HG02973 (cell line): ENCODE data around the gene STPG3.
"Not testable (repeated sequence)": the region's sequence is repeated elsewhere in the genome, so short reads cannot be mapped to it uniquely, and the experiment has no call there.

Experiments
- ATAC-seq: cut with Tn5 transposase; IDR thresholded peaks from one replicate; pipeline ENCODE4 v1.9.1; 2021; ENCODE audit warnings: moderate library complexity; ENCODE audit not compliant: unreplicated experiment

The STPG3 gene

DNA sequence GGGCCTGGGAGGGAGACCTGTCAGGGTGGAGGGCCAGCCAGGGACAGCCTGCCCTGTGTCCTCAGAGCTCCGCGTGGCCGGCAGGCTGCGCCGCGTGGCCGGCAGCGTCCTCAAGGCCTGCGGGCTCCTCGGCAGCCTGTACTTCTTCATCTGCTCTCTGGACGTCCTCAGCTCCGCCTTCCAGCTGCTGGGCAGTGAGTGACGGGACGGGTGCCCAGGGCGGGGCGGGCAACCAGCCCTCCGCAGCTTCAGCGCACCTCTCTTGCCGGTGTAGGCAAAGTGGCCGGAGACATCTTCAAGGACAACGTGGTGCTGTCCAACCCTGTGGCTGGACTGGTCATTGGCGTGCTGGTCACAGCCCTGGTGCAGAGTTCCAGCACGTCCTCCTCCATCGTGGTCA lies 18.6 kb upstream of the STPG3 start:
- no peak for ATAC-seq

DNA sequence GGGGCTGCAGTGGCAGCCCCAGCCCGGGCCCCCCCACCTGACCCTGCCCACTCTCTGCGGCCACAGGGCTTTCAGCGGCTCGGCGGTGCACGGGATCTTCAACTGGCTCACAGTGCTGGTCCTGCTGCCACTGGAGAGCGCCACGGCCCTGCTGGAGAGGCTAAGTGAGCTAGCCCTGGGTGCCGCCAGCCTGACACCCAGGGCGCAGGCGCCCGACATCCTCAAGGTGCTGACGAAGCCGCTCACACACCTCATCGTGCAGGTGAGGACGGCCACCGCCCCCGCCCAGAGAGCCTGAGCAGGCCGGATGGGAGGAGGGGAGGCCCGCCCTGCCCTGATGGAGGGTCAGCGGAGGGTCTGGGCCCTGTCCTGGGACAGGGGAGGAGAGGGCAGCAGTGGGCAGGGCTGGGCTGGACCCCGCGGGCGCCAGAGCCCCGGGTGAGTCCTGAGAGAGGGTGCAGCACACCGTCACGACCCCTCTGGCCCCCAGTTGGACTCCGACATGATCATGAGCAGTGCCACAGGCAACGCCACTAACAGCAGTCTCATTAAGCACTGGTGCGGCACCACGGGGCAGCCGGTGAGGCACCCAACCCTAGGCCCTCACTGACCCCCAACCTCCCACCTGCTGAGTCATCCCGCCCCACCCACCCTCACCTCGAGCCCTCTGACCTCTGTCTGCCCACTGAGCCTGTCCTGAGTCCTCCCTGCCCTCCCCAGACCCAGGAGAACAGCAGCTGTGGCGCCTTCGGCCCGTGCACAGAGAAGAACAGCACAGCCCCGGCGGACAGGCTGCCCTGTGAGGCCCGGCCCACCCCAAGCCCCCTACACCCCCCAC lies 17.7 kb upstream of the STPG3 start:
- ATAC-seq, result no peak

DNA sequence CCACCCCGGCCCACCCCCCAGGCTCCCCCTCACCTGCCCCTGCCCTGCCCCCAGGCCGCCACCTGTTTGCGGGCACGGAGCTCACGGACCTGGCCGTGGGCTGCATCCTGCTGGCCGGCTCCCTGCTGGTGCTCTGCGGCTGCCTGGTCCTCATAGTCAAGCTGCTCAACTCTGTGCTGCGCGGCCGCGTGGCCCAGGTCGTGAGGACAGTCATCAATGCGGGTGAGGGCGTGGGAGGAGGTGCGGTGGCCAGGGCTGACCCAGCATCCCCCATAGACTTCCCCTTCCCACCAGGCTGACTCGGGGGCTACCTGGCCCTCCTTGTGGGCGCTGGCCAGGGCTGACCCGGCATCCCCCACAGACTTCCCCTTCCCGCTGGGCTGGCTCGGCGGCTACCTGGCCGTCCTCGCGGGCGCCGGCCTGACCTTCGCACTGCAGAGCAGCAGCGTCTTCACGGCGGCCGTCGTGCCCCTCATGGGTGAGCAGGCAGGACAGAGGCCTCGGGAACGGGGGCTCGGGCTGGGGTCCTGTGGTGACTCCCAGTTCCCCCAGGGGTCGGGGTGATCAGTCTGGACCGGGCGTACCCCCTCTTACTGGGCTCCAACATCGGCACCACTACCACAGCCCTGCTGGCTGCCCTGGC lies 16.9 kb upstream of the STPG3 start:
- ATAC-seq, result no peak

DNA sequence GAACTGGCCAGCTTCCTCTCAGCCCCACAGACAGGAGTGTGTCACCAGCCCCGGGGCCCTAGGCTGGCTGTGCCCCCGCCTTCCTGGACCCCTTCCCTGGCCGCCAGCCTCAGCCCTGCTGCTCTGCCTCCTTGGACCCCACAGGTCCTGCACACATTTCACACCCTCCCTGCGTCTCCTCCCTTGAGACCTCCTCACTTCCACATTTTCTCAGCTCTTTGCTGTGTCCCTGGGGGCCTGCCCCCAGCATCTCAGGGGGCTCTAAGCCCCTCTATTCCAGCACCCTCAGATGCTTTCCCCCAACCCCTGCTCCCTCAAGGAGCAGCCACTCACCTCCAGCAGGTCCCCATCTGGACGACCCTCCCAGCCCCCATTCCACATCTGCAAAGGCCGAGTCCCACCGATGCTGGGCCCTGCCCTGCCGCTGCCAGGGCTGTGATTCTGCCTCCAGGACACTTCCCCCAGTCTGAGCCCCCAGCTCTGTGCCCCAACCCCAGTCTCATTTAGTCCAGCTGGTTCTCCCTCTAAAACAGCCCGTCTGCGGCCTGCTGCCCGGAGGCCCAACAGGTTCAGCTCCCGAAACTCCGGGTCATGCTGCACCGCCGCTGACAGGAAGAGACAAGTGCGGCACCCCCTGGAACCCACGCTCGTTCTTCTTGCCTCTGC lies 16.2 kb upstream of the STPG3 start:
- no peak for ATAC-seq

DNA sequence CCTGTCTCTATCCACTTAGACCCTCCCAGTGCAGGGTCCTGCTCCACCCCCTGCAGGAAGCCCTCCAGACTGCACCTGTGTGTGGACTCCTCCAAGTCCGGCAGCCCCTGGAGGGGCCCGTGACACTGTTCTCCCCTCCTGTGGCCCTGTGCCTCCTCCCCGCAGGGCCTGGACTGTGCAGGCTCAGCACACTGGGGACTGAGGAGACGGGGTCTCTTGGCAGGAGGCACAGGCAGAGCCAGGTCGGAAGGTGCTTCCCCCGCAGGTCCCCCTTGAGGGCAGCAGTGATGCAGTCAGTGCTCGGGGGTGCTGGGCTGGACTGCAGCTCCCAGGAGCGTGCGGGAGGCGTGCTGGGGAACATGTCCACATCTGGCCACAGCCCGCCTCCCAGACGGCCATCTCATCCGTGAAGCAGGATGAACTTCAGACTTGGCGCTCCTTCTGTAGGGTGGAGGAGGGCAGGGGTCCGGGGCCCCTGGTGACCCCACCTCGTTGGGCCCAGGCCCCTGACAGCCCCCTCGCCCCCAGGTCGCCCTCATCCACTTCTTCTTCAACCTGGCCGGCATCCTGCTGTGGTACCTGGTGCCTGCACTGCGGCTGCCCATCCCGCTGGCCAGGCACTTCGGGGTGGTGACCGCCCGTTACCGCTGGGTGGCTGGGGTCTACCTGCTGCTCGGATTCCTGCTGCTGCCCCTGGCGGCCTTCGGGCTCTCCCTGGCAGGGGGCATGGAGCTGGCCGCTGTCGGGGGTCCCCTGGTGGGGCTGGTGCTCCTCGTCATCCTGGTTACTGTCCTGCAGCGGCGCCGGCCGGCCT lies 15.5 kb upstream of the STPG3 start:
- ATAC-seq, result no peak

DNA sequence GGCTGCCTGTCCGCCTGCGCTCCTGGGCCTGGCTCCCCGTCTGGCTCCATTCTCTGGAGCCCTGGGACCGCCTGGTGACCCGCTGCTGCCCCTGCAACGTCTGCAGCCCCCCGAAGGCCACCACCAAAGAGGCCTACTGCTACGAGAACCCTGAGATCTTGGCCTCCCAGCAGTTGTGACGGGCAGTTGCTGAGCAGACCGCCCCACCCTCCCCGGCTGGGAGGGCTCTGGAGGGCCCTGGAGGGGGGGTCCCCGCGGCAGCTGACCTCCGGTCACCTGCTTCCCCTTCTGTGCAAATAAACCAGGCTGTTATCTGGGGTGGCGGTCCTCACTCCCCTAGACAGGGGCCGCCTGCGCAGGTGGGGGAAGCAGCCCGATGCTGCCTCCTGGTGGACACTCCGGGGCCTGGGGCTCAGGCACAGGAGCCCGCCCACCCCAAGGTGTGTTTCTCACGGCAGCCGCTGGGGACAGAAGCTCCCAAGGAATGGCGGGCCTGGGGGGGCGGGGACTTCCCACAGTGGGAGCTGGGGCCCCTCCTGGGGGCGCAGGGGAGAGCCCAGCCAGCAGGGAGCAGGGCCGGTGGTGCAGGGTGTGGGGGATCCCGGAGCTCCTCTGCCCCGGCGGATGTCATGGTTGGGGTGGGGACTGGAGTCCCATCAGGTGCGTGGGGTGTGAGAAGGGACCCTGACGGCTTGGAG lies 14.7 kb upstream of the STPG3 start:
- ATAC-seq, result peak; percentile 19

DNA sequence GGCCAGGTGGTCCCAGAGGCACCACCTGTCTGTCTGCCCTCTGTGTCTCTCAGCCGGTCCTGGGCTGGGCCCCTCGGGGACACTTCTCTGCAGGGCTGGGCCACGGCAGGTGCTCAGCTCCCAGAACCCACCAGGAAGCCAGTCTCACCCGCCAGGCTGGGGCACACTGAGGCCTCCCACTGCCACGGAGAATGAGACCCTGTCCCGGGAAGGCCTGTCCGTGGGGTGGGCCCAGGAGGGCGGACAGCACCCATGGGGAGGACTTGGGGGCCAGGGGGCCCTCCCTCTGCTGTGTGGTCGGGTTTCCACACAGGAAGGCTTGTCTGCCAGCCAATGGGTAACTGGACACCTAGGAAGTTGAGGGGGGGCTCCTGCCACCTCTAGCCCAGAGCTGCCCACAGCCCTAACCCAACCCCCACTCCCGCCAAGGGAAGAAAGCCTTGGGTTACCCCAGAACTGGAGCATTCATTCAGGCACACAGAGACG lies 14.1 kb upstream of the STPG3 start:
- no peak for ATAC-seq

DNA sequence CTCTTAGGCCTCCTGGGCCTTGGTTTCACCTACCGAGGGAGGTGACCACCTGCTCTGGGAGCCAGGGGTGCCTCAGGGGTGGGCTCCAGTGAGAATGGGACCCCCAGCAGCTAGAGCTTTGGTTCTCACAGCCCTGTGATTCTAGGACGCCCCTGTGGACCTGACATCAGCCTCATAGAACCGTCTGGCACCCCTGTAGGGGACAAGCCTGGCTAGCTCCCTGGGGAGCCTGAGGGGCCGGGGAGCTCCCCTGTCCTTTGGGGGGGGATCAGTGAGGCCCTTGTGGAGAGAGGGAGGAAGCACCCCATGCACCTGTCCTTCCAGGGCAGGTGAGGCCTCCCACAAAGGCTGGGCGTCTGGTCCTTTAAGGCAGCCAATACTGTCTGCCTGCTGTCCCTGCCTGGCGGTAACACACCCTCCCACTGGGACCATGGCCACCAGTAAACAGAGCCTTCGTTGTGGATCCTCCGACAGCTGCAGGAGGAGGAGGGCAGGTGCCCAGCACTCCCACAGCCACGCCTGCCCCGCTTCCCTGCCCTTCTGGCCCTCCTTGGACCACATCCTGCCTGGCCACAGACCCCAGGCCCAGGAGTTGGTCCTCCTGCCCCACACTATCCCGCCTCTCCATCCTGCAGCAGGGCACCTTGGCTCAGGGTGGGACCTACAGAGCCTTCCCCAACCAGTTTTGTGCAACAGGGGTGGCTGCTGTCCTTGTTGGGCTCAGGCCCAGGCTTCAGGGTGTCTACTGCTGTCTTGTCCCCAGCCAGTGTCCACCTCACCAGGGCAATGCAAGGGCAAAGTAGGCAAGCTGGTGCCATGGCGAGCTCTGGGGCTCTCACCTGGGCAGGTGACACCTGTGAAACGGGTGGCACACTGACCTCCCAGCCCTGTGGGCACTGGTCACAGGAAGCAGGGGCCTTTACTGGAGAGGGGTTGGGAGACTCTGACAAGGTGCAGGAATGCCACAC lies 13.0 kb upstream of the STPG3 start:
- ATAC-seq, result no peak

DNA sequence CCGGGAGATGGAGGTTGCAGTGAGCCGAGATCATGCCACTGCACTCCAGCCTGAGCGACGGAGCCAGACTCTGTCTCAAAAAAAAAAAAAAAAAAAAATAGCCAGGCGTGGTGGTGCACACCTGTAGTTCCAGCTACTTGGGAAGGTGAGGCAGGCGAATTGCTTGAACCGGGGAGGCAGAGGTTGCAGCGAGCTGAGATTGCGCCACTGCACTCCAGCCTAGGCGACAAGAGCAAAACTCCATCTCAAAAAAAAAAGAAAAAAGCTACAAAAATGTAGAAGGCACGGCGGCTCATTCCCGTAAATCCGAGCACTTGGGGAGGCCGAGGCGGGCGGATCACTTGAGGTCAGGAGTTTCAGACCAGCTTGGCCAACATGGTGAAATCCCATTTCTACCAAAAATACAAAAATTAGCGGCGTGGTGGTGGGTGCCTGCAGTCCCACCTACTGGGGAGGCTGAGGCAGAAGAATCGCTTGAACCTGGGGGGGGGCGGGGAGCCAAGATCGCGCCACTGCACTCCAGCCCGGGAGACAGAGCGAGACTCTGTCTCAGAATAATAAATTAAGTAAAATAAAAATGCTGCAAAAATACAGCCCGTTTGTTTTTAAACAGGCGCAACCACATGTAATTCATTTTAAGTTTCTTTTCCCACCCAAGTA lies 11.4 kb upstream of the STPG3 start:
- ATAC-seq, result not testable (repeated sequence)

DNA sequence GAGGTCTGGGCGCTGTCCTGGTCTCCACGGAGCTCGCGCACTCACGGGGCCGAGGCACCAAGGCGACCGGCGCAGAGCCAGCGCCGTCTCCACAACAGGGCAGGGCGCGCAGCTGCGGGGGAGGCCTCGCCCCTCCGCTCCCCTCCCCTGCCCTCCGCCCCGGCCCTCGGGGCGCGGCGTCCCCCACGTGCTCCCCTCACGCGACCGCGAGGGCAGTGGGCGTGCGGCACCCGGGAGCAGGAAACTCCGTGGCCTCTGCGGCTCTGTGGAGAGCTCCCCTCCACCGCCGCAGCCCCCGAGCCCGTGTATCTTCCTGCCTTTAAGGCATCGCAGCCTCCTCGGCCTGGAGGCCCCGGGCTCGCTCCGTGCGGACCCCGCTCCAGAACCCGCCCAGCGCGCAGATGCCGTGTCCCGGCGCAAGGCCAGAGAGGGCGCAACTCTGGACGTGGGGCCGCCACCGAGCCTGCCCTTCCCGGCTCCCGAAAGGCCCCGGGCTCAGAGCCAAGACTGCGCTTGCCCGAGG lies 10.7 kb upstream of the STPG3 start:
- peak; percentile 18 for ATAC-seq

DNA sequence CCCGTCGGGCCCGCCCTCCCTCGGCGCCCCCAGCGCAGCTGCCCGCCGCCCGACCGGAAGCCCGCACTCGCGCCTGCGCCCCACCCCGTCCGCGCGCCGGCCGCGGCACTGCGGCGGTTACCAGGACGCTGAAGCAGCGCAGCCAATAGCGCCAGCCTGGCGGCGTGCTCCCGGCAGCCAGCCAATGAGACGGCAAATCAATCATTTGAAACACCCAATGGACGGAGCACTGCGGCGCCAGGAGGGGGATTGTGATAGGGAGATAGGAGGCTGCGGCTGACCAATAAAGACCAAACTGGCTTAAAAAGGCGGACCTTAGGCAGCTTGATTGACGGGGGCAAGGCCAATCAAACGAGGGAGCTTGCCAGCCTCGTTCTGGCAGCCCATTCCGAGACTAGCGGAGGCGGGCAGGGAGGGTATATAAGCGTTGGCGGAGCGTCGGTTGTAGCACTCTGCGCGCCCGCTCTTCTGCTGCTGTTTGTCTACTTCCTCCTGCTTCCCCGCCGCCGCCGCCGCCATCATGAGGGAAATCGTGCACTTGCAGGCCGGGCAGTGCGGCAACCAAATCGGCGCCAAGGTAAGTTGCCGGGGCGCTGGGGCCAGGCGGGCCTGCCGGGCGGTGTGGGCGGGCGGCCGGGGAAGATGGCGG lies 10.1 kb upstream of the STPG3 start, which contains the start of gene TUBB4B:
TSS of gene TUBB4B (plus strand) at position 447 of the 649 bp plus-strand sequence. CDS start at position 521, 74 bp downstream.
- peak; percentile 59 for ATAC-seq

DNA sequence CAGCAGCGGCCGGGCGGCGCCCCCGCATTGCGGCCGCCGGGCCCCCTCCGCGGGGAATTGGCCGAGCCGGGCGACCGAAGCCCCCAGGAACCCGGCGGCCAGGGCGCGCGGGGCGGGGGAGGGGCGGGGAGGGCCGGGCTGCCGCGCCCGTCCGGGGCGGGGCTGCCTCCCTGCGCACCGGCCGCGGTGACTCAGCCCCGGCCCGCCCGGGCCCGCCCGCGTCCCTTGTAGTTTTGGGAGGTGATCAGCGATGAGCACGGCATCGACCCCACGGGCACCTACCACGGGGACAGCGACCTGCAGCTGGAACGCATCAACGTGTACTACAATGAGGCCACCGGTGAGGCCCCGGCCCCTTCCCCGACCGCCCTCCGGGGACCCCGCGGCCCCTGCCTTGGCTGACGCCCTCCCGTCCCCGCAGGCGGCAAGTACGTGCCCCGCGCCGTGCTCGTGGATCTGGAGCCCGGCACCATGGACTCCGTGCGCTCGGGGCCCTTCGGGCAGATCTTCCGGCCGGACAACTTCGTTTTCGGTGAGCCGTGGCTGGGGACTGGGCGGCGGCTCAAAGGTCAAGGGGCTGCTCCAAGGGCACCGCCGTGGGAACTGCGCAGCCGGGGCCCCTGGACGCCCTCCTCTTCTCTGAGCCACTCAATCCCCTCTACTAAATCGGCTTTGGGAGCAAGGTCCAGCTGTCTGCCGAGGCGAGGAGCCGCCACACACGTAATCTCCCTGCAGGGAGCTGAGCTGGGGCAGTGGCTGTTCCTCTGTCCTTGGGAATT lies 9.4 kb upstream of the STPG3 start:
- peak; percentile 5 for ATAC-seq

DNA sequence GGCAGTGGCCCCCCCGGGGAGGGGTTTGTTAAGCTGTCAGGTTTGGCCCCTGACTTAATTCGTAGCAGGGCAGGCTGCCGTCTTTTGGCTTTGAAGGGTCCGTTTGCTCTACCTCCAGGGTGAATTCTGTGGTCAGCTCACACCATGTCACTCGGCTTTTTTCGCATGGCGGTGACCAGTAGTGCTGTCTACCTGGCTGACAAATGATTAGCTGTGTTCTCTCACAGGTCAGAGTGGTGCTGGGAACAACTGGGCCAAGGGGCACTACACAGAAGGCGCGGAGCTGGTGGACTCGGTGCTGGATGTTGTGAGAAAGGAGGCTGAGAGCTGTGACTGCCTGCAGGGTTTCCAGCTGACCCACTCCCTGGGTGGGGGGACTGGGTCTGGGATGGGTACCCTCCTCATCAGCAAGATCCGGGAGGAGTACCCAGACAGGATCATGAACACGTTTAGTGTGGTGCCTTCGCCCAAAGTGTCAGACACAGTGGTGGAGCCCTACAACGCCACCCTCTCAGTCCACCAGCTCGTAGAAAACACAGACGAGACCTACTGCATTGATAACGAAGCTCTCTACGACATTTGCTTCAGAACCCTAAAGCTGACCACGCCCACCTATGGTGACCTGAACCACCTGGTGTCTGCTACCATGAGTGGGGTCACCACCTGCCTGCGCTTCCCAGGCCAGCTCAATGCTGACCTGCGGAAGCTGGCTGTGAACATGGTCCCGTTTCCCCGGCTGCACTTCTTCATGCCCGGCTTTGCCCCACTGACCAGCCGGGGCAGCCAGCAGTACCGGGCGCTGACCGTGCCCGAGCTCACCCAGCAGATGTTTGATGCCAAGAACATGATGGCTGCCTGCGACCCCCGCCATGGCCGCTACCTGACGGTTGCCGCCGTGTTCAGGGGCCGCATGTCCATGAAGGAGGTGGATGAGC lies 8.6 kb upstream of the STPG3 start:
- ATAC-seq, result no peak

DNA sequence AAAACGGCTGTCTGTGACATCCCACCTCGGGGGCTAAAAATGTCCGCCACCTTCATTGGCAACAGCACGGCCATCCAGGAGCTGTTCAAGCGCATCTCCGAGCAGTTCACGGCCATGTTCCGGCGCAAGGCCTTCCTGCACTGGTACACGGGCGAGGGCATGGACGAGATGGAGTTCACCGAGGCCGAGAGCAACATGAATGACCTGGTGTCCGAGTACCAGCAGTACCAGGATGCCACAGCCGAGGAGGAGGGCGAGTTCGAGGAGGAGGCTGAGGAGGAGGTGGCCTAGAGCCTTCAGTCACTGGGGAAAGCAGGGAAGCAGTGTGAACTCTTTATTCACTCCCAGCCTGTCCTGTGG lies 7.8 kb upstream of the STPG3 start:
- not testable (repeated sequence) for ATAC-seq

DNA sequence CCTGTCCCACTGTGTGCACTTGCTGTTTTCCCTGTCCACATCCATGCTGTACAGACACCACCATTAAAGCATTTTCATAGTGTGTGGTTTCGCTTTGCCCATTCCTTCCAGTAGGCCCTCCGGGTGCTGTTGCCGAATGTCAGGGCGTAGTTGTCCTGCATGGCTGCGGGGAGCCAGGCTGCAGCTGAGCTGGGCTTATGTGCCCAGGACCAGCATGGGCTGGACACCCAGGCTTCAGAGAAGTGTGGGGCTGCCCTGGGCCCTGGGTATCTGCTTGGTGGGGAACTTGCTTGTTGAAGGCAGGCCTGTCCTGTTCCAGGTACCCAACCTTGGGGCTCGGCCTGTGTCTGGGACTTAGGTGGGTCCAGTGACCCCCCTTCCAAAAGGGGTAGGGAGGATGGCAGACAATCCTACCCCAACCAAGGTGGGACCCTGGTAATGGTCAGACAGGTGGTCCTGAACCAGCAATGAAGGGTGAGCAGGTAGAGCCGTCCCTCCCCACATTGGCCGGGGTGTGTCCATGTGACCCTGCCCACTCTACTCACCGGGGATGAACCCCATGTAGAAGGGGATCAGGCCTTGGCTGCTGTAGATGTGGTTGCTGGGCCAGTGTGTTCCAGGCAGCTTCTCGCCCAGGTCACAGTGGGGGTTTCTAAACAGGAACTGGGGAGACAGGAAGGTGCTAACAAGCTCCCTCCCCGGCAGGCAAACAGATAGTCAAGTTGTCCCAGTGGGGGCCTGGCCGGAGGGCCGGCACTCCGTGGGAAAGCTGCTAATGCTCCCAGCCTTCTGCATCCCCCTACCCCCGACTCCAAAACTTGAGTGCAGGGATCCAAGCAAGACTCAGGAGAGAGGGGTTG lies 7.2 kb upstream of the STPG3 start:
- no peak for ATAC-seq
